Measurements from ENCODE around the gene DNAJC10.

DNA sequence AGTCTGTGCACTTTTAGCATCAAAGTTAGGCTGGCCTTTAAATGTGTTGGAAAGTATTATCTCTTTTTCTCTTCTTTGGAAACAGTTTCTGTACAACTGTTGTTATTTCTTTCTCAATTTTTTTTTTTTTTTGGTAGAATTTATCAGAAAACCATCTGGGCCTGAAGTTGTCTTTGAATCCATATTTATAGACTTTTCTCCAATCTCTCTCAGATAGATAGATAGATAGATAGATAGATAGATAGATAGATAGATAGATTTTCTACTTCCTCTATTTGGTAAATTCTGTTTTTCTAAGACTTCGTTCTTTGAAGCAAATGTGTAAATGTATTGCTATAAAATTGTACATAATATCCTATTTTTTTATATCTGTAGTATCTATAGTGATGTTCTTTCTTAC, 17.5 kb downstream of the DNAJC10 start:
- TF ChIP-seq ATF6 (CRISPR knock-in tag; IDR thresholded peaks at IDR 0.05) (no peak), FOXK1 (CRISPR knock-in tag; IDR thresholded peaks at IDR 0.05; ENCODE audit: borderline replicate concordance) (no peak), ATF3 (IDR thresholded peaks at IDR 0.05) (no peak), ATF3 (CRISPR knock-in tag; conservative IDR thresholded peaks at IDR 0.05) (no peak), CTCF (IDR thresholded peaks at IDR 0.05 in 2 of 3, conservative IDR thresholded peaks at IDR 0.05 in 1 of 3; ENCODE audit: insufficient read depth in 2 of 3, low read depth in 1 of 3, low read length in 3 of 3) (no peak), RFX7 (CRISPR knock-in tag; IDR thresholded peaks at IDR 0.05) (no peak), POLR2A (conservative IDR thresholded peaks at IDR 0.05) (no peak), BHLHE40 (IDR thresholded peaks at IDR 0.05; ENCODE audit: low read length) (no peak), HCFC1 (IDR thresholded peaks at IDR 0.05; ENCODE audit: low read depth, low read length) (no peak), HDAC3 (IDR thresholded peaks at IDR 0.05; ENCODE audit: borderline replicate concordance, partially characterized antibody) (no peak), TFAP4 (CRISPR knock-in tag; IDR thresholded peaks at IDR 0.05; ENCODE audit: borderline replicate concordance) (no peak), SOX6 (IDR thresholded peaks at IDR 0.05) (no peak)
- TF ChIP-seq, protein P1, sequence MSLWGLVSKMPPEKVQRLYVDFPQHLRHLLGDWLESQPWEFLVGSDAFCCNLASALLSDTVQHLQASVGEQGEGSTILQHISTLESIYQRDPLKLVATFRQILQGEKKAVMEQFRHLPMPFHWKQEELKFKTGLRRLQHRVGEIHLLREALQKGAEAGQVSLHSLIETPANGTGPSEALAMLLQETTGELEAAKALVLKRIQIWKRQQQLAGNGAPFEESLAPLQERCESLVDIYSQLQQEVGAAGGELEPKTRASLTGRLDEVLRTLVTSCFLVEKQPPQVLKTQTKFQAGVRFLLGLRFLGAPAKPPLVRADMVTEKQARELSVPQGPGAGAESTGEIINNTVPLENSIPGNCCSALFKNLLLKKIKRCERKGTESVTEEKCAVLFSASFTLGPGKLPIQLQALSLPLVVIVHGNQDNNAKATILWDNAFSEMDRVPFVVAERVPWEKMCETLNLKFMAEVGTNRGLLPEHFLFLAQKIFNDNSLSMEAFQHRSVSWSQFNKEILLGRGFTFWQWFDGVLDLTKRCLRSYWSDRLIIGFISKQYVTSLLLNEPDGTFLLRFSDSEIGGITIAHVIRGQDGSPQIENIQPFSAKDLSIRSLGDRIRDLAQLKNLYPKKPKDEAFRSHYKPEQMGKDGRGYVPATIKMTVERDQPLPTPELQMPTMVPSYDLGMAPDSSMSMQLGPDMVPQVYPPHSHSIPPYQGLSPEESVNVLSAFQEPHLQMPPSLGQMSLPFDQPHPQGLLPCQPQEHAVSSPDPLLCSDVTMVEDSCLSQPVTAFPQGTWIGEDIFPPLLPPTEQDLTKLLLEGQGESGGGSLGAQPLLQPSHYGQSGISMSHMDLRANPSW (CRISPR knock-in tag; IDR thresholded peaks at IDR 0.05), result no peak
